CD8-positive, alpha-beta memory T cell (primary cell): ENCODE data around the gene TBC1D9. TPM values are rescaled to one million over a fixed set of nuclear protein-coding genes. Genes with fewer than 3 reads are reported as not detected.

Source experiments
- CTCF ChIA-PET: fragments of 350-600 bp; sonication (Branson Sonifier 250); formaldehyde crosslinking; loops from one replicate; lab custom pipeline; 2021; ENCODE audit warnings: antibody characterized with exemption; lab: Charles Lee
- POLR2A ChIA-PET: fragments of 350-600 bp; sonication (Branson Sonifier 250); formaldehyde crosslinking; loops from one replicate; lab custom pipeline; 2021; ENCODE audit warnings: antibody characterized with exemption; lab: Charles Lee
- DNase-seq, 5 donors: peaks; one replicate each; pipeline versions ENCODE4 v3.0.0 to v3.0.0-alpha.2; 2020 to 2022; ENCODE audit warnings: mixed read lengths in 1 of 5
- H3K27ac ChIP-seq: one replicate; pipeline ENCODE4 v1.7.0; 2013; ENCODE audit warnings: low read depth, mild to moderate bottlenecking, low read length, moderate library complexity
- H3K27me3 ChIP-seq: 2 replicates; pipeline ENCODE4 v1.7.0; 2013; ENCODE audit warnings: low read length, mild to moderate bottlenecking; ENCODE audit not compliant: insufficient read depth, poor library complexity, severe bottlenecking
- H3K36me3 ChIP-seq: 2 replicates; pipeline ENCODE4 v1.7.0; 2013; ENCODE audit warnings: mild to moderate bottlenecking, low read length, moderate library complexity; ENCODE audit not compliant: insufficient read depth
- H3K4me1 ChIP-seq: 2 replicates; pipeline ENCODE4 v1.7.0; 2013; ENCODE audit warnings: mild to moderate bottlenecking, low read length, moderate library complexity; ENCODE audit not compliant: insufficient read depth
- H3K4me3 ChIP-seq: 2 replicates; pipeline ENCODE4 v1.7.0; 2013; ENCODE audit warnings: mild to moderate bottlenecking, low read length
- H3K9me3 ChIP-seq: 2 replicates; pipeline ENCODE4 v1.7.0; 2013; ENCODE audit warnings: mild to moderate bottlenecking, low read length
- H3K27ac Mint-ChIP-seq, 8 donors: one replicate each; pipeline ENCODE4 v1.8.0; 2020 to 2021; ENCODE audit warnings: mixed read lengths in 8 of 8, mild to moderate bottlenecking in 6 of 8, inconsistent platforms in 3 of 8, moderate library complexity in 3 of 8
- H3K27me3 Mint-ChIP-seq, 2 donors: one replicate each; pipeline ENCODE4 v1.8.0; 2020 to 2021; ENCODE audit warnings: mixed read lengths in 2 of 2, mild to moderate bottlenecking in 1 of 2, moderate library complexity in 1 of 2
- H3K36me3 Mint-ChIP-seq, 3 donors: one replicate each; pipeline ENCODE4 v1.8.0; 2020 to 2021; ENCODE audit warnings: mixed read lengths in 3 of 3, inconsistent platforms in 1 of 3, mild to moderate bottlenecking in 1 of 3
- H3K4me1 Mint-ChIP-seq, 3 donors: one replicate each; pipeline ENCODE4 v1.8.0; 2020 to 2021; ENCODE audit warnings: mixed read lengths in 3 of 3, inconsistent platforms in 1 of 3, mild to moderate bottlenecking in 1 of 3
- H3K4me3 Mint-ChIP-seq, 7 donors: one replicate each; pipeline ENCODE4 v1.8.0; 2020 to 2021; ENCODE audit warnings: mixed read lengths in 7 of 7, mild to moderate bottlenecking in 6 of 7, moderate library complexity in 4 of 7, inconsistent platforms in 2 of 7
- H3K9me3 Mint-ChIP-seq, 5 donors: one replicate each; pipeline ENCODE4 v1.8.0; 2020 to 2022; ENCODE audit warnings: mixed read lengths in 5 of 5, mild to moderate bottlenecking in 3 of 5, moderate library complexity in 2 of 5, inconsistent platforms in 1 of 5
- polyA plus RNA-seq: library from polyadenylated mRNA; unstranded; fragments of 300-500 nt; fragmentation: Illumina TruSeq; gene quantifications from one replicate; pipeline ENCODE4 v1.2.3, GENCODE V29; 2021
- total RNA-seq, 2 experiments: library from RNA; stranded (reverse); gene quantifications; one replicate each; pipeline ENCODE4 v1.2.3, GENCODE V29; 2021

TBC1D9 gene
- total RNA-seq, result under 1 TPM; 0.13 to 0.46 TPM
- not detected for polyA plus RNA-seq

GRCh38 chr4:140756319-140757231 lies at the start of gene TBC1D9:
TBC1D9 (minus strand) TSS chr4:140756385; CDS start chr4:140756045, 340 bp downstream.
- no peak for DNase-seq
- Mint-ChIP-seq H3K27me3 (peaks cover 30 to 44% of the 10 kb centered on the region in 2 donors), H3K9me3 (peaks cover 0 to 4% (median 0%) of the 10 kb centered on the region in 5 donors), H3K4me3 (peak within 1 kb of the TSS in 5 of 7 donors; percentile 15 to 28 (median 21)), H3K36me3 (peaks cover 0 to 3% (median 0%) of the 10 kb centered on the region in 3 donors), H3K27ac (no peak within 1 kb of the TSS), H3K4me1 (peaks cover 0 to 15% (median 8%) of the 10 kb centered on the region in 3 donors)
- ChIA-PET CTCF (no interaction called here), POLR2A (no interaction called here)
- H3K4me3 ChIP-seq, result no peak within 1 kb of the TSS
- H3K9me3 ChIP-seq, result no peaks in the 10 kb centered on the region
- no peaks in the 10 kb centered on the region for H3K4me1 ChIP-seq
- H3K27ac ChIP-seq, result no peak within 1 kb of the TSS
- H3K36me3 ChIP-seq, result no peaks in the 10 kb centered on the region
- H3K27me3 ChIP-seq, result peaks cover 12% of the 10 kb centered on the region

DNA sequence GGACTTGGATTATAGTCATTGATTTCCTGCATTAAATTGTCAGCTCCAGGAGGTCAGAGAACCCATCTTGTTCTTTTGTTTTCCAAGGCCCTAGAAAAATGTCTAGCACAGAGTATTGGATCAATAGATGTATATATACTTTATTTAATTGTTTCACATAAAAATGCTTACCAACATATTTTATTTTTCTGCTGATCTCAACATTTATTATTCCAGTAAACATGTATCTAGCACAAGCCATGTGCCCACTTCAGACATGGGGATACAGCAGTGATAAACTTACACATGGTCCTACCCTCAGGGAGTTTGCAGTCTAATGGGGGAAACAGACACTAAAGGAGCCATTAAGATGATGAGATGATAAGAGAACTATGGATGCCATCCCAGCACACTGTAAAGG lies 49.1 kb upstream of the TBC1D9 start:
- H3K27me3 Mint-ChIP-seq, result peaks cover 1 to 6% of the 10 kb centered on the region in 2 donors
- Histone ChIP-seq H3K27me3 (no peaks in the 10 kb centered on the region), H3K36me3 (no peaks in the 10 kb centered on the region), H3K4me3 (no peak overlapping the region), H3K9me3 (no peaks in the 10 kb centered on the region), H3K27ac (no peak overlapping the region), H3K4me1 (no peaks in the 10 kb centered on the region)
- DNase-seq, result no peak
- POLR2A ChIA-PET, result no interaction called here
- CTCF ChIA-PET, result no interaction called here
- H3K4me3 Mint-ChIP-seq, result no peak overlapping the region
- no peak overlapping the region for H3K27ac Mint-ChIP-seq
- H3K4me1 Mint-ChIP-seq, result no peaks in the 10 kb centered on the region
- H3K9me3 Mint-ChIP-seq, result peaks cover 0 to 5% (median 0%) of the 10 kb centered on the region in 5 donors
- H3K36me3 Mint-ChIP-seq, result no peaks in the 10 kb centered on the region

DNA sequence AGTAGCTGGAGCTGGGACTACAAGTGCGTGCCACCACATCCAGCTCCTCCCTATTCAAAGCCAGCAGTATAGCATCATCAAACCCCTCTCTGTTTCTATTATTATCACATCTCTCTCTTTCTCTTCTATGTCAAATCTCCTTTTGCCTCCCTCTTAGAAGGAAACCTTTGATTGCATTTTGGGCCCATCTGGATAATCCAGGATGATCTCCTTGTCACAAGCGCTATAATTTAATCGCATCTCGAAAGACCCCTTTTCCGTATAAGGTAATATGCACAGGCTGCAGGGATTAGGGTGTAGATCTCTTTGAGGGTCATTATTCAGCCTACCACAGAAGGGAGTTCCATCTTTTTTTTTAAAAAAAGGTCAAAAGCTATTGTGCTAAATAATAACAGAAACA lies 46.4 kb upstream of the TBC1D9 start:
- no peaks in the 10 kb centered on the region for H3K27me3 ChIP-seq
- H3K27ac ChIP-seq, result no peak overlapping the region
- no peak for DNase-seq
- Mint-ChIP-seq H3K4me1 (no peaks in the 10 kb centered on the region), H3K4me3 (no peak overlapping the region), H3K27ac (no peak overlapping the region), H3K9me3 (peaks cover 0 to 6% (median 0%) of the 10 kb centered on the region in 5 donors), H3K36me3 (no peaks in the 10 kb centered on the region), H3K27me3 (peaks cover 0 to 5% of the 10 kb centered on the region in 2 donors)
- ChIA-PET CTCF (no interaction called here), POLR2A (no interaction called here)
- no peaks in the 10 kb centered on the region for H3K9me3 ChIP-seq
- no peaks in the 10 kb centered on the region for H3K4me1 ChIP-seq
- H3K36me3 ChIP-seq, result no peaks in the 10 kb centered on the region
- no peak overlapping the region for H3K4me3 ChIP-seq

- Mint-ChIP-seq H3K9me3 (peaks cover 0 to 5% (median 0%) of the 10 kb centered on the region in 5 donors), H3K27me3 (peaks cover 0 to 5% of the 10 kb centered on the region in 2 donors), H3K4me3 (no peak overlapping the region), H3K36me3 (no peaks in the 10 kb centered on the region), H3K27ac (no peak overlapping the region), H3K4me1 (no peaks in the 10 kb centered on the region)
- no peak overlapping the region for H3K27ac ChIP-seq
- no peaks in the 10 kb centered on the region for H3K27me3 ChIP-seq
- no peak for DNase-seq
- CTCF ChIA-PET, result interaction anchor here (0.7 kb wide), 1 partner anchor 1010 kb away, joined by 3 read pairs; no protein-coding TSS in a partner anchor
- no peaks in the 10 kb centered on the region for H3K4me1 ChIP-seq
- H3K9me3 ChIP-seq, result no peaks in the 10 kb centered on the region
- POLR2A ChIA-PET, result no interaction called here
- no peaks in the 10 kb centered on the region for H3K36me3 ChIP-seq
- no peak overlapping the region for H3K4me3 ChIP-seq
Observed at GRCh38 chr4:140800666-140801065, 44.5 kb upstream of the TBC1D9 start.

GRCh38 chr4:140799686-140800225 lies 43.6 kb upstream of the TBC1D9 start:
- ChIA-PET CTCF (interaction anchor here (1.6 kb wide), 1 partner anchor 10 kb away, joined by 3 read pairs; no protein-coding TSS in a partner anchor), POLR2A (no interaction called here)
- Mint-ChIP-seq H3K9me3 (peaks cover 0 to 4% (median 0%) of the 10 kb centered on the region in 5 donors), H3K27me3 (peaks cover 0 to 3% of the 10 kb centered on the region in 2 donors), H3K27ac (no peak overlapping the region), H3K36me3 (no peaks in the 10 kb centered on the region), H3K4me3 (no peak overlapping the region), H3K4me1 (no peaks in the 10 kb centered on the region)
- no peak for DNase-seq
- no peaks in the 10 kb centered on the region for H3K4me1 ChIP-seq
- no peak overlapping the region for H3K27ac ChIP-seq
- H3K36me3 ChIP-seq, result no peaks in the 10 kb centered on the region
- no peaks in the 10 kb centered on the region for H3K27me3 ChIP-seq
- H3K9me3 ChIP-seq, result no peaks in the 10 kb centered on the region
- H3K4me3 ChIP-seq, result no peak overlapping the region

DNA sequence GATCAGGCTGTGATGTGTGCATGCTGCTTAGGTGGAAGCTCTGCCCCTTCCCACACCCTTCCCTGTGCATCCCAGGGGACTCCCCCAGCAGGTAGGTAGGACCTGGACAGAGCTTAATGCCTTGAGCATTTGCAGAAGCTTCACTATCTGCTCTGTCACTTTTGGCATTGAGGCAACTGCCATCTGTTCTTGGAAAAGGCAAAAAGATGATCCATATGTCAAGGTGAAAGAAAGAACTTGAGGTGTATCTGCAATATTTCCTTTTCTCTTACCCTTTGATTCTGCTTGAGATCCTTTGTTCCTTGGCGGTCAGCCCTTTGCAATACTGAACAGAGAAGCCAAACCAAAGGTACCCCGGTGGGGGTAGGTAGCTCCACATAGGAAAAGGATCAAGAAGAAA lies 37.1 kb upstream of the TBC1D9 start:
- no peaks in the 10 kb centered on the region for H3K4me1 Mint-ChIP-seq
- peaks cover 4 to 8% of the 10 kb centered on the region in 2 donors for H3K27me3 Mint-ChIP-seq
- H3K36me3 Mint-ChIP-seq, result no peaks in the 10 kb centered on the region
- DNase-seq, result no peak
- Histone ChIP-seq H3K27ac (no peak overlapping the region), H3K27me3 (no peaks in the 10 kb centered on the region), H3K4me1 (no peaks in the 10 kb centered on the region), H3K4me3 (no peak overlapping the region), H3K36me3 (no peaks in the 10 kb centered on the region), H3K9me3 (no peaks in the 10 kb centered on the region)
- POLR2A ChIA-PET, result no interaction called here
- no peak overlapping the region for H3K27ac Mint-ChIP-seq
- no peak overlapping the region for H3K4me3 Mint-ChIP-seq
- CTCF ChIA-PET, result no interaction called here
- peaks cover 0 to 6% (median 2%) of the 10 kb centered on the region in 5 donors for H3K9me3 Mint-ChIP-seq

- Histone ChIP-seq H3K27me3 (no peaks in the 10 kb centered on the region), H3K4me3 (no peak overlapping the region), H3K4me1 (no peaks in the 10 kb centered on the region), H3K27ac (no peak overlapping the region), H3K36me3 (no peaks in the 10 kb centered on the region), H3K9me3 (no peaks in the 10 kb centered on the region)
- Mint-ChIP-seq H3K4me1 (no peaks in the 10 kb centered on the region), H3K4me3 (no peak overlapping the region), H3K27ac (no peak overlapping the region), H3K9me3 (peaks cover 0 to 6% (median 6%) of the 10 kb centered on the region in 5 donors), H3K27me3 (peaks cover 4 to 8% of the 10 kb centered on the region in 2 donors), H3K36me3 (no peaks in the 10 kb centered on the region)
- POLR2A ChIA-PET, result no interaction called here
- DNase-seq, result no peak
- CTCF ChIA-PET, result no interaction called here
Observed at GRCh38 chr4:140790765-140791164, 34.6 kb upstream of the TBC1D9 start.

DNA sequence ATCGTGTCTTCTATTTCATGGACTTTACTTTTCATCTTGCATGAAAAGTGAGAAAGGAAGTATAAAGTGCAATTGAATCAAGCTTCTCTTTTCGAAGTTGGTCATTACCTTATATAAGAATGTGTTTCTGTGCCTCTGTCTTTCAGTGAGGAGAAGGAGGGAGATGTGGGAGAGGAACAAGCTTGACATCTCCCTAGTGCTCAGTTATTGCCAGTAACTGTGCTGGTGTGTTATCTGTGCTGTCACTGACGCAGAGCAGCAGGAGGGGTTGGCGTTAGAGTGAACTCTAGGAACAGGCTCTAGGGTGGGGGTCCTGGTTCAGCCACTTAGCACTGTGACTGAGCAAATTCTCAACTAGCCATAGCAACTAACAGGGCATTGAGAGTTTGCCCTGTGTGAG lies 34.0 kb upstream of the TBC1D9 start:
- POLR2A ChIA-PET, result no interaction called here
- Mint-ChIP-seq H3K36me3 (no peaks in the 10 kb centered on the region), H3K9me3 (peaks cover 0 to 6% (median 6%) of the 10 kb centered on the region in 5 donors), H3K27me3 (peaks cover 4 to 8% of the 10 kb centered on the region in 2 donors), H3K4me1 (no peaks in the 10 kb centered on the region), H3K4me3 (no peak overlapping the region), H3K27ac (no peak overlapping the region)
- DNase-seq, result no peak
- no peak overlapping the region for H3K27ac ChIP-seq
- no peaks in the 10 kb centered on the region for H3K36me3 ChIP-seq
- H3K4me3 ChIP-seq, result no peak overlapping the region
- no peaks in the 10 kb centered on the region for H3K9me3 ChIP-seq
- no peaks in the 10 kb centered on the region for H3K4me1 ChIP-seq
- CTCF ChIA-PET, result no interaction called here
- no peaks in the 10 kb centered on the region for H3K27me3 ChIP-seq
